ENCODE results near the gene TBRG4.
"Not testable (repeated sequence)": the region's sequence is repeated elsewhere in the genome, so short reads cannot be mapped to it uniquely, and the experiment has no call there.

The TBRG4 gene

DNA sequence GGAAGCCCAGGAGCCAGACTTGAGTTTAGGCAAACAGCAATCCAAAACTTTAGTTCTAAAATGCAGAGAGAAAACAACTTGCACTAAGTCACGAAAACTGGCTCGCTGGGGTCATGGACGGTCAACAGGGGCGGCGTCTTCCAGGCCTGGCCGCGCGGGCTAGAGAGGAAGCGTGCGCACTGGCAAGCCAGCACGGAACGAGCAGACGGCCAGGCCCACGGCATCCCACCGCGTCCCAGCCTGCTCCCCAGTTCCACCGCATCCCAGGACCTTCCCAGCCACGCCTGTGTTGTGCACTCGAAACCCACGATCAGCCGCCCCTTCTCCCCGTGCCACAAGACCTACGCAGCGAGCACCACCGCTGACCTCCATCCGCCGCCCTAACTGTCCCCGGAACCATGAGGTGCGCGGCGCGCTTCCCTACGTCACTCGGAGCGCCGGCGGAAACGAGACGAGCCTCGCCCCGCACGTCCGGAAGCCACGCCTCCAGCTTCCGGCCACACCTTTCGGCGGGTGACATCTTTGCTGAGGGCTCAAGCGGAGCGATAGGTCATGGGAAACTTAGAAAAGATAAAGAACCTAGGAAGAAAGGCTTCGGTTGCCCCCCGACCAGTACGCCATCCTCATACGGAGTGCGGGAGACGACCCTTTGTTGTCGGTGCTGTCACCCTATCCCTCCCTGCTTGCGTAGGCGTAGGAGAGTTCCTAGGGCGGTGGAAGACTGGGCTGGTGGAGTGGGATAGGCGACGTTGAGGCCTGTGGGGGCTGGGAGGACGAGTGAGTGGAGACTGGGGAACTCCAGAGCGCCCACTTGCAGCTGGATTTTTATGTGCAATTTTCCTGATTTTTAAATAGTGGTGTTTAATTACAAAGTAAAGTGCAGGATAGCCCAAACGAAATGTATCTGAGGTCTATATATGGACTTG, at the start of gene TBRG4:
Gene TBRG4 (minus strand): TSS at position 400 of the 926 bp plus-strand sequence. CDS start 2,460 bp downstream, outside the sequence.
- DNase-seq (ENCODE audit: low read depth, low spot score), result peak; percentile 83

DNA sequence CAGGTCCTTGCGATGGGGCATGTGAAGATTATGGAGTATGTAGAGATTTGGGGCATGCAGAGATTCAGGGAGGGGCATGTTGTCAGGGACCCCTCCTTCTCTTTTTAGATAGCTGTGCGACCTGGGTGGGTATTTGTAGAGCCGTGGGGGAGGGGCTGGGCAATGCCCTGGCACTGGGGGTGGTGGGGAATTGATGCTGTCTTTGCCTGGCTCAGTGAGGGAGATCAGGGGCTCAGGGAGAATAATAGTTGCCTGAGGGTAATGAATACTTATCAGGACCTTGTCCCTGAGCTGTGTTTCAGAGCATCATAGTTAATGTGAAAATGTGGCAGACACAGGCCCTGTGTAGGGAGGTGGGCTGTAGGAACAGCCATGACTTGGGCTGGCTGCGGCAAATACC, 49.6 kb upstream of the TBRG4 start:
- DNase-seq (ENCODE audit: low read depth, low spot score), result no peak

DNA sequence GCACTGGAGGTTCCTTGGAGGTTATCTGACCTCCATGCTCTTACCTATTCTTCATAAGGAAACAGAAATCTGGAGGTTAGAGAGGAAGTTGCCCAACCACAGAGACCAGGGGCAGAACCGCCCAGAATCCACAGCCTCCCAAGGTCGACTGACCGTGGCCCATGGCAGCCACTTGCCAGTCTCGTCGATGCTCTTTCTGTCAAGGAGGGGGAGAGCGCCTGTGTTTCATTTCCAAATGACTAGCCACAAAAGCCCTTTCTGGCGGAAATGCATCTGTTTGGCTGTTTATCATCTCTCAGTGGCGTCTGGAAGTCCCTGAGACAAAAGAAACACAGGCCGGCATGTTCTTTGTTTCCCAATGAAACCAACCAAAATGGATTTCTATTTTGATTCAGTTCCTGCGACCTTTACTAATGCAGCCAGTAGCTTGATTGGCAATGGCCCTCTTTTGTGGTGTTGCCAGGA, 49.0 kb upstream of the TBRG4 start:
- no peak for DNase-seq (ENCODE audit: low read depth, low spot score)

DNA sequence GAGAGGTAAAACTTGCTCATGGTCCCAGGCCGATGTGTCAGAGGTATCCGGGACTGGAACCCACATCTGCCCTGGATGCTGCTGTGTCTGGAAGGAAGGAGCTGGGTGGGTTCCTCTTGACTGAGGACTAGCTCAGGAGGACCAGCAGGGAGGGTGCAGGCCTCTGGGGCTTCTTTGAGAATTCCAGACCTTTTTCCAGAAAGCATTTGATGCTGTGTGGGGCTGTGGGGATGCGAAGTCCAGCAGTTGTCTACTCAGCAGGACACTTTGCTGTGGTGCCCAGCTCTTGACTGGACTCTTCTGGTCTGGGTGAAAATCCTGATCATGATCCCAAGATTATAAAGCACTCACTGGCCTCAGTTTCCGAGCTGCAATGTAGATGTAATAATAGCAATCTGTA, 47.8 kb upstream of the TBRG4 start:
- DNase-seq (ENCODE audit: low read depth, low spot score), result no peak

DNA sequence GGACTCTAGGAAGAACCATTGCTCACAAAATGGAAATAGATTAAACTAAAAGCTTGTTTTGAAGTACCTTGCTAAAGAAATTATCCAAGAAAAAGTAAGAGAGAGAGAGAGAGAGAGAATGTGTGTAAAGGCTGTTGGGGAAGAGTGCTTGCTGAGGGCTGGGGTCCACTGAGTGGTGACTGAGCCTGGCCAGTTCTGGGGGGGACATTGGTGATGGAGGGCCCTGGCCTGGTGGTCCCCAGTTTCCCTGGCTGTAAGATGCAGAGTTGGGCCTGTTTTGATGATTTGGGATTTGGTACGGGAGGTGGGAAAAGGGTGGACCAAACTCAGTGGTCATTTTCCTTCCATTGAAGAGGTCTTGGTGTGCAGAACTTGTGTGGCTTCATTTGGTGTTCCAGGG, 47.0 kb upstream of the TBRG4 start:
- DNase-seq (ENCODE audit: low read depth, low spot score), result no peak

DNA sequence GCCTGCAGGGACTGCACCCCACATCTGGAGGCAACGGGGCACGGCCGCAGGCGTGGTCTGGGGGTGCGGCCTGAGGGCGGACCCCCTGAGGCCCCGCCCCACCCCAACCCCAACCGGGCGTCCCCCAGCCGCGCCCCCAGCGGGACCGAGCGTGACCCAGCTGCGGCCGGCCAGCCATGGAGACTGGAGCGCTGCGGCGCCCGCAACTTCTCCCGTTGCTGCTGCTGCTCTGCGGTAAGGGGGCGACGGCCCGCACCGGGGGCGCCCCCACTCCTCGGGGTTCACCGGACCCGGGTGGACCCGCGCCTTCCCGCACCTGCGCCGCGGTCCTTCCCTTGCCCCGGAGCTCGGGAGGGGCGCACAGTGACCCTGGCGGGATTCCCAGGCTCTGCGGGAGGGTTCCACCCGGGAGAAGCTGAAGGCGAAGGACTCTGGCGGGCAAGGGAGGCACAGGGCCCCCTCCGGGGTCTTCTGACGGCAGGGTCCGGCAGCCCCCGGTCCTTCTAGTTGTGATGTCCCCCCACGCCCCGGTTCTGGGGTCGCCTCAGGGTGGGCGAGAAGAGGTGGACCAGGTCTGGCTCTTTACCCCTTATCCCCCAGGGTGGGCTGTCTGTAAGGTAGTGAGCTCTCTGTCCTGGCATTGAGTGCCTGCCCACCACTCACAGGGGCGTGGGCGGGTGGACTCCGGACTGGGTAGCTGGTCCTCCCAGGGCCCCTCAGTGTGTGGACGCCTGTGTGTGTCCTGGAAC, 46.3 kb upstream of the TBRG4 start, which contains the start of gene RAMP3:
Gene RAMP3 (plus strand): TSS at position 139 of the 749 bp plus-strand sequence. CDS start 38 bp downstream, at position 177.
- no peak for DNase-seq (ENCODE audit: low read depth, low spot score)

DNA sequence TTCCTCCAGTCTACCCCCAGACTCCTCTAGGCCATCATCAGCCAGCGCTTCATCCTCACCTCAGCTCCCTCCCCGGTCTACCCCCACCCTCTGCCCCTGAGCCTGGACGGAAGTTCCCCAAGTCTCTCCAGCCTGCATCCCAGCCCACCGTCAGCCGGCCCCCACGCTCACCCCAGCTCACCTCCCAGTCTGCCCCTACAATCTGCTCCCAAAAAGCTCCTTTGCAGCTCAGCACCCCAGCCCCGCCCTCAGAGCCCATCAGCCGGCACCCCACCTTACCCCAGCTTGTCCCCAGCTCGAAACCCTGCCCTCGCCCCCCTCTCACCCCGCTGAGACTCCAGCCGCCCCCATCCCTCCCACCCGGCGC, 45.8 kb upstream of the TBRG4 start:
- DNase-seq (ENCODE audit: low read depth, low spot score), result no peak

DNA sequence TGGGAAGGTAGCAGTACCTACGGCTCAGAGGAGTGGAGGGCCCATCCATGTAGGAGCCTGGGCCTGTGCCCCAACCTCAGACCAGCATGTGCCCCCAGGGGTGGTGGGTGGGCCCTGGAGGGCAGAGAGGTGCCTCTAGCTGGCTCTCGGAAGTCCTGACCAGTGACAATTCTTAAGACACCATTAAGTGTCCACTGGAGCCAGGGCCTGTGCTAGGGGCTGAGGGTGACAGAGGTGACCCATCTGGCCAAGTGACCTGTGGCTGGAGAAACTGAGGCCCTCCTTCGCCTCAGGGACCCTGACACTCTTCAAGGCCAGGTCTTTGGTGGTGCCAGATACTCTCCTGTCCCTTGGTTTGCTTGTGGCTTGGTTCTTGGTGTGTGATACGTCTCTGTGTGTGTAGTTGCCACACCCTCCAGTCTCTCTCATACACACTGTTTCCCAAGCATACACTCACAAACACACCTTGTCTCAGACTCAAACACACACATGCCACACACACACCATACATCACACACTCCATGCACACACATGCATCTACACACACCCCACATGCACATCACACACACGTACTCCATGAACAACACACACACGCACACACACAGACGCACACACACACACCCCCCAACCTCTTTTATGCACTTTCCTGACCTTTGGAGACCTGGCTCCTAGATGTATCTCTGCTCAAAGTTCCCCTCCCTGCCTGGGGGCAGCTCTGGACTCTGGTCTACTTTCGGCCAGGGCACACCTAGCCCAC, 45.2 kb upstream of the TBRG4 start:
- DNase-seq (ENCODE audit: low read depth, low spot score), result no peak

DNA sequence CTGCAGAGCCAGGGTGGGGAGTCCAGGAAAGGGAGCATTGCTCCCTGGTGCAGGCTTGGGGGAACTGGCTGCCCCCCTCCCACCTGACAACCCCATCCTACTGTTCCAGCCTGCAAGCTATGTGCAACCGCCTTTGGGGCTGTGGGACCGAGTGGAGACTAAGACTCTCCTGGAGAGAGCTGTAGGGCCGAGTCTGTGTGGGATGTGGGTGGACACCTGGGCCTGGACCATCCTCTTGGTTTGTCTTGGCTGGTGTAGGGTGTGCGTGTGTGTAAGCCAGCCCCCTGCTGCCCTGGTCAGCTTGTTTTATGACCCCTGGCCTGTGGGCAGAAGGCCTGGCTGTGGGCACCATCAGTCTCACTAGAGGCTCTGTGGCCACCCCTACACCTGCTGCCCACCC, 44.4 kb upstream of the TBRG4 start:
- no peak for DNase-seq (ENCODE audit: low read depth, low spot score)

DNA sequence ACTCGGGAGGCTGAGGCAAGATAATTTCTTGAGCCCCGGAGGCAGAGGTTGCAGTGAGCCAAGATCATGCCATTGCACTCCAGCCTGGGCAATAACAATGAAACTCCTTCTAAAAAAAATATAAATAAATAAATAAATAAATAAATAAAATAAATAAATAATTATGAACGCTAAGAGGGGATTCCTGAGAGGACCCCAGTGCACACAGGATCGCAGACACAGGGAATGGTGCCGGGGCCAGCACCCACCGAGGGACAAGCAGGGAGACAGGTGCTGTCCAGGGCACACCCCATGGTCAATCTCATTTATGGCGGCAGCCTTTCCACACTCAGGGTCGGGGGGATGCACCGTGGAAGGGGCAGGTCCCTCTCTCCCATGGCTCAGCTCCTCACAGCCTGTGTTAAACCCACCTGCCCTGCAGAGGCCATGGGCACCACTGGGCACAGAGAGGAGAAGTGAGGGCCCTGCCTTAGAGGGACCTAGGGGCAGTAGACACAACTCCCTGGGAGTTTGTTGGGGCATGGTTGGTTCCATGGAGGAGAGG, 43.9 kb upstream of the TBRG4 start:
- DNase-seq (ENCODE audit: low read depth, low spot score), result no peak

DNA sequence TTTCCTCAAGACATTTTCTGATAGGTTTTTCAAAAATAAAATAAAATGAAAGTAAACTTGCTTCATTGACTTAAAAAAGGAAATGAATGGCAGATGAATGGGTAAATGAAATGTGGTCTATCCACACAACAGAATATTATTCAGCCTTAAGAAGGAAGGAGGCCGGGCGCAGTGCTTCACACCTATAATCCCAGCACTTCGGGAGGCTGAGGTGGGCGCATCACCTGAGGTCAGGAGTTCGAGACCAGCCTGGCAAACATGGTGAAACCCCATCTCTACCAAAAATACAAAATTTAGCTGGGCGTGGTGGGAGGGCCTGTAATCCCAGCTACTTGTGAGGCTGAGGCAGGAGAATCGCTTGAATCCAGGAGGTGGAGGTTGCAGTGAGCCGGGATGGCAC, 42.4 kb upstream of the TBRG4 start:
- DNase-seq (ENCODE audit: low read depth, low spot score), result not testable (repeated sequence)

DNA sequence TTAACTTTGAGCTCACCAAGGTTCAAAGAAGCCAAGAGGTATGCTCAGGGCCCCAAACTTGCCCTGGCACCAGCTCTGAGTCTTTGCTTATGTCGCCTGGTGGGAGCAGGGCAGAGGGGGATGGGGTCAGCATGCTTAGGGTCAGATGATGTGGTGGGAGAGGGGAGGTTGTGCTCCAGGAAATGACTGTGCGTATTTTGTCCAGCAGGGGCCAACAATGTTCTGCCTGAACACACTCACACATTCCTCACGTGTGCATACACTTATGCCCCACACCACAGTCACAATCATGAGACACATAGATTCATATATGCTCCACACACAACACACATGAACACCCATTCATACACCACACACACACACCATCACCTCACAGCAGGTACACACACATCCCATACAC, 41.7 kb upstream of the TBRG4 start:
- DNase-seq (ENCODE audit: low read depth, low spot score), result no peak

DNA sequence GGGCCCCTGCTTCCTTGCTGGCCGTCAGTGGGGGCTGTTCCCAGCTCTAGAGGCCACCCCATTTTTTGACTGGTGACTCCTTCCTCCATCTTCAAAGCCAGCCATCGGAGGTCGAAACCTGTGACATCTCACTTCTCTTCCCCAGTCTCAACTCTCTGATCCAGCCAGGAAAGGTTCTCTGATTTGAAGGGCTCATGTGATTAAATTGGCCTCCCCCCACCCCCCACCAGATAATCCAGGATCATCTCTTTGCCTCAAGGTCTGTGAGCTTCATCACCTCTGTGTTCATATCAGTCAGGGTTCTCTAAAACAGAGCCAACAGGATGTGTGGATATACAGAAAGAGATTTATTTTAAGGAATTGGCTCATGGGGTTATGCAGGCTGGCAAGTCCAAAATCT, 40.5 kb upstream of the TBRG4 start:
- no peak for DNase-seq (ENCODE audit: low read depth, low spot score)

DNA sequence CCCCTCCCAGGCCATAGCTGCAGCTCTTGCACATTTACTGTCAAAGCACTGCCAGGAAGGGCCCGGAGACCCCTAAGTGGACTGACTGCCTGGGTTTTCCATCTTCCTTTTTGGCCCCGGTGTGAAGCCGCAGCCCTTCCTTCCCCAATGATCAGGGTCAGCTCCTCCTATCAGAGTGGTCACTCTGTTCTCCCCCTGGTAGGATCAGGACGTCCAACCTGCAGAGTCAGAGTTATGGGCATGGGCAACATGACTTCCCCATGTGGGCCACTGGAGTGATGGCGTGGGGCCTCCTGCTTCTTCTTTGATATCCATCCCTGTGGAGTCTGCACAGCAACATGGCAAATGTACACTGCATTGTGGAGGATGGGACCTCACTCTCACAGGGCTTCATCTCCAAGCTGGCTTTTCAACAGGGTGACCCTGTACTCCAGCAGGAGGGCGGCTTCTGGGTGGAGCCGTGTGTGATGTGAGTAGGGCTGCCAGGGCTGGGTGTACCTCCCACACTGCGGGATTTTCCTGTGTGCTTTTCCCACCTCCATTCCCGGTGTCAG, 39.7 kb upstream of the TBRG4 start:
- no peak for DNase-seq (ENCODE audit: low read depth, low spot score)

DNA sequence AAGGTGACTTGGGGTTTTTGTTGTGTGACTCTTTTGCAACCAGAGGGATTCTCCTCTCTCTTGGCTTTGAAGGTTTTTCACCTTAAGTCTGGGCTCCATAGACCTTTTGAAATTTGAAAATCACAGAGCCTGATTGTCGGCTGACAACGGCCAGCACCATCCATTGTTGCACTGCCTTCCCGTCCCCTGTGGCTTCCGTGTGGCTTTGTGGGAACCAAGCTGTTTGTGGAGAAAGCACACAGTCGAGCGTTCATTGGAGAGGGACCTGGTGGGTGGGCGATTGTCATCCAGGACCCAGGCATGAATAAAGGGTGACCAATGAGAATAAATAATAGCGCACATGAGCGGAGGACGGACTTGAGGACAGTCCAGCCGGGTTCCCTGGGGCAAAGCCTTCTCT, 38.7 kb upstream of the TBRG4 start:
- no peak for DNase-seq (ENCODE audit: low read depth, low spot score)

DNA sequence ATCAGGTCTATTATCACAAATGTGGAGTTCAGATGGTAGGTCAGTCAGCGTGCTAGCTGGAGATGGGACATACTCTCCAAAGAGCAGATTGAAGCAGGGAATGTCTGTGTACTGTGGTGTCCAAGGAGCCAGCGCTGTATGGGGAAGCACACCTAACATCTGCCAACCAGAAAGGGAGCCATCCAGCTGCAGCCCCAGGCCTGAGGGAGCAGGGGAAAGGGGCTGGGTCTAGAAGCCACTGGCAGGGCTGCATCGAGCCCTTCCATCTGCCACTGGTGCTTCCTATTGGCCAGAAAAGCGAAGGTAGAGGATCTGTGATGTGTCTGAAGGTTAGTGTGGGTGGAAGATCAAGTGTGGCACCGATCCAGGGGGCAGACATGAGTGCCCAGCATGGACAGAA, 38.1 kb upstream of the TBRG4 start:
- no peak for DNase-seq (ENCODE audit: low read depth, low spot score)

DNA sequence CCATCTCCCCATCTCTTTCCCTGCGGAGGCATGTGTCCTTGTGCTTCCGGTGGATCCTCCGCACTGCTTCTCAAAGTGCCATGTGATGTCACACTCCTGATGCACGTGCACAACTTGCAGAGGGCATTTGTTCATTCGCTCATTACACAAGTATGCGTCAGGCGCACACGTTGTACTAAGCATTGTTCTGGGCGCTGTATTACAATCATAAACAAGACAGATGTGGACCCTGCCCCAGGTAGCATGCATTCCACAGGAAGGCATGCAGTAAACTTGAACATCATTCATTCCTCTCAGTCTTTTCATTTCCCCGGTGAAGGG, 37.1 kb upstream of the TBRG4 start:
- no peak for DNase-seq (ENCODE audit: low read depth, low spot score)

DNA sequence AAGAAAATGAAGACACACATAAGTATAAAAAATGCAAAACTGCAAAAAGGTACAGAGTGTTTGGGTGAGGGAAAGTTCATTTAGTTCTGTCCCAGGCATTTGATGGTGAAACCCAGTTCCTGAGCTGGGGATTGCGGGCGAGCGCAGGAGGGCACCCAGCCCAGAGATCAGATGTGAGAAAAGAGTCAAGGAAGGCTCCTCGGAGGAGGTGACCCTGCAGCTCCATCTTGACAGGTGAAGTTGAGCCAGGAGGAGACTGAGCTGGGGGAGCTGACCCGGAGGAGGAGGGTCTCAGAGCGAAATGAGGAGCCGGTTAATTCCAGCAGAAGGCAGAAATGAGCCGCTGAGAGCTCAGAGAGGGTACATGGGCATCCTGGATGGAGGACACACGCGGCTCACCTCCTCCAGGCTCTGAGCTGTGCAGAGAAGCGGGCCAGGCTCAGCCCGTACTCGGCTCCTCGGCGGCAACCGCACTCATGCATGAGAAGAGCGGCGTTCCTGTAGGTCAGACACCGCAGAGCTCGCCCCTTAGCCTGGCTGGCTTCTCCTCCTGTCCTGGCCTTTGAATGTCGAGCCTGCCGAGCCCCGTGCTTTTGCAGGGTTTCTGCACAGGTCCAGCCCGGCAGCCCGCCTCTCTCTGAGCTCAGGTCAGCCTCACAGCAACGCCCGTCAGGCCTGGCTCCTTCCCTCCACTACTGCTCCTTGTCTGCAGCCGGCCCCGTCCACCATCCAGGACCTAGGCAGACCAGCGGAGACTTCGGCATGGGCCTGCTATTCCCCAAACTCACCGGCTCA, 36.6 kb upstream of the TBRG4 start:
- no peak for DNase-seq (ENCODE audit: low read depth, low spot score)

DNA sequence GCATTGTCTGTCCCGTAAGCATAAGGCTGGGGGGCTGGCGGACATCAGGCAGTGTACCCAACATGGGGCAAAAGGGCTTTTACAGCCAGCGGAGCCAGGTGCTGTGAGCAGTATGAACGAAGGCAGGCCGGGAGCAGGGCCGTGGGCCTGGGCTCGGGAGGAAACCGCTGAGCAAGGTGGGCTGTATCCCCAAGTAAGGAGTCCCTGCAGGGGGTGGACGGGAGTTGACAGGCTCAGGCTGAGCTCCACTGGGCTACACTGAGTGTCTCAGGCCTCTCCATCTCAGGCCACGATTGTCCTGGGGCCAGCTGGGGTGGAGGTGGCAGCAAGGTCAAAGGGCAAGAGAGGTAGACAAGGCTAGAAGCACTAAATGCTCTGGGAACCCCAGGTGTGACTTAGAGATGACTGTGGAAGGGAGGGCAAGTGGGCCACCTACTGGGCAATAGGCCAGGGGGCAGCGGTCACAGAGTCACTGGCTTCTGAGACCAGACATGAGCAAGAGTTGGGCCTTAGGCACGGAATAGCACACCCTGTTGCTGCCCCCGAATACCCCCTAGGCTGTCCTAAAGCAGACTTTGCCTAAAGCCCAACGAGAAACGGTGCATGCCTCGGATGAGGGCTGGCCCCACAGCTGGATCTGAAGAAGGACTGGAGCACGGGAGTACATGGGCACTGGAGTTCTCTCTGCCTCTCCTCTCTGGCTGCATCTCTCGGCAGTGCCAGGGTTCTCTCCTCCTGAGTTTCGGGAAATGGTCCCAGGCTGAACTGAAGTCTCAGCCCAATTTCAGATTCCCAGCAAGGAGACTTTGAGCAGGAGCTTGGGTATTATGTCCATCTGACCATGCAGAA, 35.3 kb upstream of the TBRG4 start:
- DNase-seq (ENCODE audit: low read depth, low spot score), result no peak

DNA sequence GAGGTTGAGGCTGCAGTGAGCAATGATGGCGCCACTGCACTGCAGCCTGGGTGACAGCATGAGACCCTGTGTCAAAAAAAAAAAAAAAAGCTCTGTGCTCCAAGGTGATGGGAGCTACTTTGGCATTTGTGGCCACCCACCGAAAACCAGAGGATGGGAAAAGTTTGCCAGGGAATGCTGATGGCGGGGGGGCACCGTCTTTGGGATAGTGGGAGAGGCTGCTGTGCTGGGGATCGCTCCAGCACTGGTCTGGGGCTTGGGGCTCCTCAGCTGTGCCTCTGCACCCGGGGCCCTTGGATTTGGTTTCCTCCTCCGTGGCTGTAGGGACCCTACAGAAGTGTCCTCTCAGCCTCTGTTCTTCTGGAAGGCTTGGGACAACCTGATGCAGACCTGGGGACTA, 34.4 kb upstream of the TBRG4 start:
- DNase-seq (ENCODE audit: low read depth, low spot score), result no peak

All from smooth muscle cell of the brain vasculature (primary cell).